ENCODE data around the gene PPP1R37.

DNA sequence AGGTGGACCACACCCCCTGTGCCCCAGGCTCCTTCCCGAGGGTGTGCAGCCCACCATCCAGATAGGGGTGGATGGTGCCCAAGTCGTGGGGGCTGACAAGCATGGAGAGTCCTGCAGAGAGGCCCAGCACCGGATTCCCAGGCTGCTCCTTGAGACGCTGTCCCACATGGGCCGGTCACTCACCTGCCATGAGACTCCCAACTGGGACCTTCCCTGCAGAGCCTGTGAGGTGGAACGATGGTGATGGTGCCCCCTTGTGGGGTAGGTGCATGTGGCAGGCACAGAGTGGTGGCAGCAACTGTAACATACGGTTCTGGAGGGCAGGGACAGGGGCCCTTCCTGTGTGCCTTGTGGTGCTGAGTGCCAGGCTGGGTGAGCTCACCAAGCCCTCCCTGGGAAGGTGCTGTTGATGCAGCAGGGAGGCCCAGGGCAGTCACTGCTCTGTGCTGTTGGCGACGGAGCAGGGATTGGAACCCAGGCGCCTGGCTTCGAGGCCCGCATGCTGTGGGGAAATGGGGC lies 33.1 kb downstream of the PPP1R37 start:
- TF ChIP-seq, protein P1, sequence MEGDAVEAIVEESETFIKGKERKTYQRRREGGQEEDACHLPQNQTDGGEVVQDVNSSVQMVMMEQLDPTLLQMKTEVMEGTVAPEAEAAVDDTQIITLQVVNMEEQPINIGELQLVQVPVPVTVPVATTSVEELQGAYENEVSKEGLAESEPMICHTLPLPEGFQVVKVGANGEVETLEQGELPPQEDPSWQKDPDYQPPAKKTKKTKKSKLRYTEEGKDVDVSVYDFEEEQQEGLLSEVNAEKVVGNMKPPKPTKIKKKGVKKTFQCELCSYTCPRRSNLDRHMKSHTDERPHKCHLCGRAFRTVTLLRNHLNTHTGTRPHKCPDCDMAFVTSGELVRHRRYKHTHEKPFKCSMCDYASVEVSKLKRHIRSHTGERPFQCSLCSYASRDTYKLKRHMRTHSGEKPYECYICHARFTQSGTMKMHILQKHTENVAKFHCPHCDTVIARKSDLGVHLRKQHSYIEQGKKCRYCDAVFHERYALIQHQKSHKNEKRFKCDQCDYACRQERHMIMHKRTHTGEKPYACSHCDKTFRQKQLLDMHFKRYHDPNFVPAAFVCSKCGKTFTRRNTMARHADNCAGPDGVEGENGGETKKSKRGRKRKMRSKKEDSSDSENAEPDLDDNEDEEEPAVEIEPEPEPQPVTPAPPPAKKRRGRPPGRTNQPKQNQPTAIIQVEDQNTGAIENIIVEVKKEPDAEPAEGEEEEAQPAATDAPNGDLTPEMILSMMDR (IDR thresholded peaks at IDR 0.05; ENCODE audit: extremely low read depth in 1 of 2, insufficient read depth in 1 of 2, low read depth in 1 of 2, low read length in 2 of 2), result peak; percentile 74 to 84
- TF ChIP-seq EZH2 (IDR thresholded peaks at IDR 0.05; ENCODE audit: borderline replicate concordance, low read depth, low read length, severe bottlenecking), result no peak
- no peak for TF ChIP-seq POLR2A (IDR thresholded peaks at IDR 0.05; ENCODE audit: low read depth, low read length)
- TF ChIP-seq, protein P2, sequence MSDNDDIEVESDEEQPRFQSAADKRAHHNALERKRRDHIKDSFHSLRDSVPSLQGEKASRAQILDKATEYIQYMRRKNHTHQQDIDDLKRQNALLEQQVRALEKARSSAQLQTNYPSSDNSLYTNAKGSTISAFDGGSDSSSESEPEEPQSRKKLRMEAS (IDR thresholded peaks at IDR 0.05; ENCODE audit: insufficient read depth, insufficient read length), result no peak
- TF ChIP-seq JUN (IDR thresholded peaks at IDR 0.05; ENCODE audit: borderline replicate concordance, insufficient read depth, insufficient read length, low read depth), result no peak
- TF ChIP-seq POLR2AphosphoS5 (IDR thresholded peaks at IDR 0.05; ENCODE audit: insufficient read depth, low read depth, low read length), result no peak

Measured in endothelial cell of umbilical vein (primary cell).